Measurements from ENCODE around the gene WDR75. TPM values are rescaled to one million over a fixed set of nuclear protein-coding genes. Genes with fewer than 3 reads are reported as not detected.

The WDR75 gene
- total and polyA plus RNA-seq, 2 donors (not counting 3 experiments of a cell fraction or from before 2014, with no cell fraction given), result 17.4 to 44.8 TPM

- peaks cover 38% of the 10 kb centered on the region for H3K4me1 ChIP-seq (ENCODE audit: control insufficient read depth, extremely low read depth, insufficient read depth, low read length)
- H3K9me3 ChIP-seq (replicated peaks; ENCODE audit: control insufficient read depth, insufficient read depth, low read length), result no peaks in the 10 kb centered on the region
- intact Hi-C loops (cut with micrococcal nuclease), result loop anchor here (1.0 kb wide), 4 partner anchors 37 to 883 kb away; partner anchors contain the start of gene COL5A2
- TF ChIP-seq GATA2 (IDR thresholded peaks at IDR 0.05; ENCODE audit: insufficient read depth, insufficient read length, low read depth, low read length) (no peak), MAX (IDR thresholded peaks at IDR 0.05; ENCODE audit: insufficient read depth, insufficient read length) (no peak), FOS (IDR thresholded peaks at IDR 0.05; ENCODE audit: borderline replicate concordance, insufficient read depth, low read length) (peak; percentile 50)
- BruUV-seq (replicated peaks), result TSS peak; percentile 70
- H3K4me3 ChIP-seq (replicated peaks in 1 of 3; ENCODE audit: insufficient read depth in 1 of 3, low read depth in 1 of 3, low read length in 3 of 3), result peak overlapping the region in 1 of 3 experiments; percentile 33
- peak overlapping the region; percentile 63 for H3K9ac ChIP-seq (replicated peaks; ENCODE audit: extremely low read depth, insufficient read depth, low read length)
- no peaks in the 10 kb centered on the region for H3K9me1 ChIP-seq (replicated peaks; ENCODE audit: control insufficient read depth, extremely low read depth, insufficient read depth, low read length)
- peak overlapping the region; percentile 90 for H3K27ac ChIP-seq (ENCODE audit: insufficient read depth, low read depth, low read length)
- no peaks in the 10 kb centered on the region for H3K79me2 ChIP-seq (ENCODE audit: control insufficient read depth, insufficient read depth, low read length)
- H3K27me3 ChIP-seq (ENCODE audit: control insufficient read depth in 2 of 2, insufficient read depth in 2 of 2, low read length in 2 of 2), result no peaks in the 10 kb centered on the region
- no peaks in the 10 kb centered on the region for H4K20me1 ChIP-seq (replicated peaks; ENCODE audit: control insufficient read depth, extremely low read depth, insufficient read depth, low read length)
- FAIRE-seq, result no peak
- CTCF ChIA-PET, result interaction anchor here (0.8 to 4.4 kb wide), 11 partner anchors 13 to 883 kb away, joined by 3 to 38 read pairs (median 5); no protein-coding TSS in a partner anchor
- POLR2A ChIA-PET, result interaction anchor here (0.7 to 0.9 kb wide), 2 partner anchors 34 to 1283 kb away, joined by 4 read pairs; partner anchors contain the start of gene WDR75
- DNase-seq (ENCODE audit: low read depth, low spot score), result peak; percentile 81
- peak overlapping the region; percentile 79 for H2AFZ ChIP-seq (ENCODE audit: low read depth, low read length)
- H3K4me2 ChIP-seq (ENCODE audit: insufficient read depth, low read length), result peak overlapping the region; percentile 81
- dilution Hi-C loops (cut with MboI; ENCODE audit: extremely low pct_ligation_motif_present, low sequenced_read_pairs), result no loop called here
- H3K36me3 ChIP-seq (ENCODE audit: control insufficient read depth in 2 of 2, extremely low read depth in 1 of 2, insufficient read depth in 2 of 2, low read length in 2 of 2), result no peaks in the 10 kb centered on the region
Measured at GRCh38 chr2:189407281-189408209, 33.7 kb upstream of the WDR75 start.

GRCh38 chr2:189408294-189408693 lies 33.0 kb upstream of the WDR75 start:
- Histone ChIP-seq H3K4me2 (ENCODE audit: insufficient read depth, low read length) (peak overlapping the region; percentile 81), H3K36me3 (ENCODE audit: control insufficient read depth in 2 of 2, extremely low read depth in 1 of 2, insufficient read depth in 2 of 2, low read length in 2 of 2) (no peaks in the 10 kb centered on the region), H3K79me2 (ENCODE audit: control insufficient read depth, insufficient read depth, low read length) (no peaks in the 10 kb centered on the region), H3K27me3 (ENCODE audit: control insufficient read depth in 2 of 2, insufficient read depth in 2 of 2, low read length in 2 of 2) (no peaks in the 10 kb centered on the region), H3K4me1 (ENCODE audit: control insufficient read depth, extremely low read depth, insufficient read depth, low read length) (peaks cover 38% of the 10 kb centered on the region), H4K20me1 (replicated peaks; ENCODE audit: control insufficient read depth, extremely low read depth, insufficient read depth, low read length) (no peaks in the 10 kb centered on the region), H3K9ac (replicated peaks; ENCODE audit: extremely low read depth, insufficient read depth, low read length) (peak overlapping the region; percentile 63), H2AFZ (ENCODE audit: low read depth, low read length) (no peak overlapping the region), H3K27ac (ENCODE audit: insufficient read depth, low read depth, low read length) (peak overlapping the region; percentile 90), H3K4me3 (replicated peaks in 1 of 3; ENCODE audit: insufficient read depth in 1 of 3, low read depth in 1 of 3, low read length in 3 of 3) (no peak overlapping the region), H3K9me1 (replicated peaks; ENCODE audit: control insufficient read depth, extremely low read depth, insufficient read depth, low read length) (no peaks in the 10 kb centered on the region), H3K9me3 (replicated peaks; ENCODE audit: control insufficient read depth, insufficient read depth, low read length) (no peaks in the 10 kb centered on the region)
- BruUV-seq (replicated peaks), result no TSS peak
- peak; percentile 68 for DNase-seq (ENCODE audit: low read depth, low spot score)
- TF ChIP-seq FOS (IDR thresholded peaks at IDR 0.05; ENCODE audit: borderline replicate concordance, insufficient read depth, low read length), result peak; percentile 61
- no peak for TF ChIP-seq MYC (IDR thresholded peaks at IDR 0.05; ENCODE audit: low read depth, low read length)
- TF ChIP-seq JUN (IDR thresholded peaks at IDR 0.05; ENCODE audit: borderline replicate concordance, insufficient read depth, insufficient read length, low read depth), result peak; percentile 55
- TF ChIP-seq POLR2AphosphoS5 (IDR thresholded peaks at IDR 0.05; ENCODE audit: insufficient read depth, low read depth, low read length), result no peak
- TF ChIP-seq GATA2 (IDR thresholded peaks at IDR 0.05; ENCODE audit: insufficient read depth, insufficient read length, low read depth, low read length), result no peak
- no peak for TF ChIP-seq MAX (IDR thresholded peaks at IDR 0.05; ENCODE audit: insufficient read depth, insufficient read length)
- FAIRE-seq, result peak; percentile 53
- ChIA-PET POLR2A (no interaction called here), CTCF (interaction anchor here (1.1 to 4.4 kb wide), 9 partner anchors 14 to 883 kb away, joined by 3 to 38 read pairs (median 5); no protein-coding TSS in a partner anchor)
- intact Hi-C loops (cut with micrococcal nuclease), result loop anchor here (1.0 kb wide), 3 partner anchors 38 to 884 kb away; partner anchors contain the start of gene COL5A2
- dilution Hi-C loops (cut with MboI; ENCODE audit: extremely low pct_ligation_motif_present, low sequenced_read_pairs), result no loop called here

All from endothelial cell of umbilical vein (primary cell).